SU-DHL-6 (cell line): ENCODE measurements around the gene ACSF3.

ENCODE experiments used
- CTCF ChIP-seq: fragments of 200-600 bp; sonication (generic); IDR thresholded peaks from one replicate; pipeline ENCODE4 v1.5.1; 2017; ENCODE audit warnings: antibody characterized with exemption, mild to moderate bottlenecking, low read length, moderate library complexity; ENCODE audit not compliant: insufficient read depth, poor library complexity, severe bottlenecking
- EZH2phosphoT487 ChIP-seq: fragments of 200-600 bp; sonication (generic), shearing (Covaris generic); conservative IDR thresholded peaks from 2 replicates; pipeline ENCODE4 v1.6.1; 2018; ENCODE audit warnings: mild to moderate bottlenecking, antibody characterized with exemption, low read length, moderate library complexity, mixed read lengths

GRCh38 chr16:89169778-89170177 lies 76.1 kb downstream of the ACSF3 start:
- TF ChIP-seq CTCF (no peak), EZH2phosphoT487 (no peak)
